Measurements from ENCODE around the gene CPPED1. TPM values are rescaled to one million over a fixed set of nuclear protein-coding genes. Genes with fewer than 3 reads are reported as not detected.

The CPPED1 gene
- total RNA-seq, 1 experiment from 2014 or later: 8.1 TPM

DNA sequence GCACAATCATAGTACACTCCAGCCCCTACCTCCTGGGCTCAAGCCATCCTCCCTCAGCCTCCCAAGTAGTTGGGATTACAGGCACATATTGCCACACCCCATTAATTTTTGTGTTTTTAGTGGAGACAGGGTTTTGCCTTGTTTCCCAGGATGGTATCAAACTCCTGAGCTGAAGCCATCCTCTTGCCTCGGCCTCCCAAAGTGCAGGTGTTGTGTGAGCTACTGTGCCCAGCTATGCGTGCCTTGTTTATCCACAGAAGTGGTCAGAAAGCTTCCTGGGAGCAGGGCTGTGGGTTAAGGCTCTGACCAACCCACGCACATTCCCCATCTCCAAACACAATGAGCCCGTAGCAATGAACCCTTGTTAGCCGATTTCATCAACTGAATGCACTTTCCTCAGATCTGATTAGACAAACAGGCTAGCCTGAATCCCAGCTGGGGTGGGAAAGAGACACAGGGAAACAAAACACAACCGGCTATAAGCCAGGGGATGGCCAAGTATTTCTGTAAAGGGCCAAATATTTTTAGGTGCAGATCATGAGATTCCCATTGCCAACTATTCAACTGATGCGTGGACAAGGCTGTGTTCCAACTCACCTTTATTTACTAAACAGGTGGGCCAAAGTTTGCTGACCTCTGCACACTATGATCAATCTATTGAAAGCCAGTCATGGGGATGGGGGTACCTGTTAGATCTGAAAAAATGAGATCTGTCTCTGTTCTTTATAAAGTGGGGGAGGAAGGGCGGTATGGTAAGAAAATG lies 193.6 kb downstream of the CPPED1 start:
- RAD21 ChIA-PET (ENCODE audit: low non-redundant PET in 1 of 2, low total read pairs in 2 of 2, uncharacterized antibody in 2 of 2, unreplicated experiment in 2 of 2): no interaction called here

More for the DNA sequence above, 193.6 kb downstream of the CPPED1 start:
- Histone ChIP-seq H3K27ac (ENCODE audit: low read depth, low read length) (no peak overlapping the region), H3K79me2 (ENCODE audit: insufficient read depth, low read length) (no peaks in the 10 kb centered on the region), H3K9me2 (ENCODE audit: insufficient read depth) (no peaks in the 10 kb centered on the region), H4K20me1 (ENCODE audit: insufficient read depth) (no peaks in the 10 kb centered on the region), H3K9ac (ENCODE audit: low read length) (no peak overlapping the region), H3K36me3 (ENCODE audit: control insufficient read depth in 1 of 2, insufficient read depth in 2 of 2, low read length in 2 of 2) (no peaks in the 10 kb centered on the region), H3K4me3 (replicated peaks in 1 of 2; ENCODE audit: low read depth in 1 of 2, low read length in 2 of 2) (no peak overlapping the region), H3K27me3 (ENCODE audit: insufficient read depth, low read length) (no peaks in the 10 kb centered on the region), H3K9me3 (ENCODE audit: control insufficient read depth in 1 of 2, insufficient read depth in 1 of 2, low read depth in 1 of 2, low read length in 2 of 2) (no peaks in the 10 kb centered on the region), H3K4me2 (ENCODE audit: low read length) (peak overlapping the region; percentile 28; the same call in 1 of the 2 replicates), H2AFZ (ENCODE audit: low read depth, low read length, poor library complexity, severe bottlenecking) (peak overlapping the region; percentile 61), H3K4me1 (ENCODE audit: control insufficient read depth in 1 of 2, insufficient read depth in 2 of 2, low read length in 2 of 2) (peaks cover 32 to 55% of the 10 kb centered on the region in 2 experiments)
- intact Hi-C loops (cut with micrococcal nuclease): no loop called here
- TF ChIP-seq EGR1 (IDR thresholded peaks at IDR 0.05; ENCODE audit: low read depth) (no peak), JUND (IDR thresholded peaks at IDR 0.05) (no peak), ELF1 (IDR thresholded peaks at IDR 0.05; ENCODE audit: borderline replicate concordance, low read depth) (no peak), RAD21 (IDR thresholded peaks at IDR 0.05; ENCODE audit: low read depth) (no peak), YY1 (IDR thresholded peaks at IDR 0.05; ENCODE audit: extremely low read depth, insufficient replicate concordance, low read depth, low read length) (no peak), EZH2phosphoT487 (IDR thresholded peaks at IDR 0.05; ENCODE audit: borderline replicate concordance) (no peak), CTCF (IDR thresholded peaks at IDR 0.05 in 2 of 3, conservative IDR thresholded peaks at IDR 0.05 in 1 of 3; ENCODE audit: borderline replicate concordance in 1 of 3, insufficient read depth in 1 of 3, low read depth in 2 of 3, low read length in 2 of 3) (no peak), EZH2 (IDR thresholded peaks at IDR 0.05) (no peak), FOSL1 (IDR thresholded peaks at IDR 0.05; ENCODE audit: low read depth) (no peak), POLR2AphosphoS5 (IDR thresholded peaks at IDR 0.05; ENCODE audit: low read depth, low read length) (no peak), SIN3A (IDR thresholded peaks at IDR 0.05; ENCODE audit: low read depth) (no peak), REST (IDR thresholded peaks at IDR 0.05; ENCODE audit: low read depth) (no peak), CEBPB (IDR thresholded peaks at IDR 0.05; ENCODE audit: low read depth) (no peak), SP1 (IDR thresholded peaks at IDR 0.05; ENCODE audit: low read depth) (no peak), ZNF274 (IDR thresholded peaks at IDR 0.05; ENCODE audit: low read depth, low read length) (no peak), TCF7L2 (IDR thresholded peaks at IDR 0.05; ENCODE audit: borderline replicate concordance, extremely low read depth, insufficient read depth, insufficient read length) (no peak), CBX3 (IDR thresholded peaks at IDR 0.05; ENCODE audit: low read depth) (no peak), ZFX (IDR thresholded peaks at IDR 0.05) (no peak)
- TF ChIP-seq, protein P1, sequence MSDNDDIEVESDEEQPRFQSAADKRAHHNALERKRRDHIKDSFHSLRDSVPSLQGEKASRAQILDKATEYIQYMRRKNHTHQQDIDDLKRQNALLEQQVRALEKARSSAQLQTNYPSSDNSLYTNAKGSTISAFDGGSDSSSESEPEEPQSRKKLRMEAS (IDR thresholded peaks at IDR 0.05): no peak
- TF ChIP-seq, protein P2, sequence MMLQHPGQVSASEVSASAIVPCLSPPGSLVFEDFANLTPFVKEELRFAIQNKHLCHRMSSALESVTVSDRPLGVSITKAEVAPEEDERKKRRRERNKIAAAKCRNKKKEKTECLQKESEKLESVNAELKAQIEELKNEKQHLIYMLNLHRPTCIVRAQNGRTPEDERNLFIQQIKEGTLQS (IDR thresholded peaks at IDR 0.05): no peak
- POLR2A ChIA-PET: no interaction called here
- CTCF ChIA-PET: no interaction called here
- no peak for ATAC-seq
- no peak for DNase-seq (ENCODE audit: low read depth, low spot score)
- BruUV-seq (replicated peaks): no TSS peak
